HG03196 (cell line): Measurements from ENCODE around the gene CYP2F1.

ENCODE experiments used
- ATAC-seq: cut with Tn5 transposase; IDR thresholded peaks from one replicate; pipeline ENCODE4 v1.9.1; 2021; ENCODE audit not compliant: unreplicated experiment

Gene CYP2F1

DNA sequence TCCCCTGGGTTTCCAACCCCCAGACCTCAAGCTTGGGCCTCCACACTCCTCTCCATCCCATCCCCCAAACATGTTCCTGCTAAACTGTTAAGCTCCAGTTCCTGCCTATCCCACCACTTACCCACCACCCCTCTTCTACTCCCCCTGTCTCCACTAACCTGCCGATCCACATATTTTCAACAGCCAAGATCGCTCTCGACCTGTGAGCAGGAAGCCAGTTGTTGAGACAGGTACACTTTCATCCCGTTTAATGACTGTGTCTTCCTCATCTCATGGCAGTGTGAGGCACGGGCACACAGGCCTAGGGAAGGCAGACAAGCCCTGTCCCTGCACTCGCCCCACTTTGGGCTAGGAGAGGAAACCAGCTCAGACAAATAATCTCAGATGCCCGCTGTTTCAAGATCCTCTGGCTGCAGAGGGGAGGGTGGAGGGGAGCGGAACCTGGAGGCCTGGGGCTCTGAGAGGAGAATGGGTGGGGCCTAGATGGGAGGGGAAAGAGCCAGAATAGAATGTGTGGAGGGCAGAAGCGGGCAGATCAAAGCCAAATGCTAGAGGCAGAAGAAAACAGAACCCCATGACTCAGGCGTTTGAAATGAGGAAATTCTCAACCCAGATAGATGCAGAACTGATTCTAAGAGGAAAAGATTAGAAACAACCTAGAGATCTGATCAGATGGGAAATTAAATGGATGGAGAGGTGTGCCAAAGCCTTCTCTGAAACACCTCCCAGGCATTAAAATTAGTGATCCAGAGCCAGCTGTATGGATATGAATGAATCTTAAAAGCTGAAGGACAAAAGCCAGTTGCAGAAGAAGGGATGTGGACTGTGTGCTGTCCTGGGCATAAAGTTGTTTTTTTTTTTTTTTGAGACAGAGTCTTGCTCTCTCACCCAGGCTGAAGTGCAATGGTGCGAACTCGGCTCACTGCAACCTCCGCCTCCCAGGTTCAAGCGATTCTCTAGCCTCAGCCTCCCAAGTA lies 61.9 kb downstream of the CYP2F1 start:
- no peak for ATAC-seq
